GM18873 (cell line): ENCODE measurements around the gene PCDH12.
"Not testable (repeated sequence)": the region's sequence is repeated elsewhere in the genome, so short reads cannot be mapped to it uniquely, and the experiment has no call there.

ENCODE experiments used
- ATAC-seq: cut with Tn5 transposase; IDR thresholded peaks from one replicate; pipeline ENCODE4 v1.9.1; 2021; ENCODE audit warnings: mild to moderate bottlenecking, moderate library complexity, moderate number of reproducible peaks; ENCODE audit not compliant: unreplicated experiment, low FRiP score

Gene PCDH12

GRCh38 chr5:141941779-141942178 is 16.2 kb downstream of the PCDH12 start:
- no peak for ATAC-seq

GRCh38 chr5:141941307-141941706 is 16.7 kb downstream of the PCDH12 start:
- no peak for ATAC-seq

GRCh38 chr5:141940695-141941271 is 17.2 kb downstream of the PCDH12 start:
- ATAC-seq = no peak

GRCh38 chr5:141935538-141935937 is 22.5 kb downstream of the PCDH12 start:
- ATAC-seq = no peak

DNA sequence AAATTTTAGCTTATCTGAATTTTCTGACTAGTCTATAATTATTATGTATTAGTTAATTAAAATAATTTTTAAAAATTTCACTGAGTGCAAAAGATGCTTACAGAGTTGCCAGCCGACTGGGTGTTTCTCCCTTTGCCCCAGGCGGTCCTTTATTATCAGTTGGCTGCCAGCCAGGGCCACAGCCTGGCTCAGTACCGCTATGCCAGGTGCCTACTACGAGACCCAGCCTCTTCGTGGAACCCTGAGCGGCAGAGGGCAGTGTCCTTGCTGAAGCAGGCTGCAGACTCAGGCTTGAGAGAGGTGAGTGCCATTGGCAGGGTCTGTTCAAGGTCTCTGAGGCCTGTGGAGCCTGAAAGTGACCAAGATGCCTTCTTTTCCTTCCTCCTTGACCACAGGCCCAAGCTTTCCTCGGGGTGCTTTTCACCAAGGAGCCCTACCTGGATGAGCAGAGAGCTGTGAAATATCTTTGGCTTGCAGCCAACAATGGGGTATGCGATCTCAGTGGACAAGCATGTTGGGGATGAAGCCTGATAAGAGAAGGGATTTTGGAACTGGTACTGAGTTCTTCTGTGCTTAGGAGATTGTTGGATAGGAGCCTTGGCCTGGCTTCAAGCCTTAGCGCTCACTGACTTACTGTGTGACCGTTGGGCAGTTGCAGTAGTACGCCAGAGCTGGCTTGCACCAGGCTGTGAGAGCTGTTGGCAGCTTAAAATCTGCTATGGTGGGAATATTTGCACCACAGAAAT is 23.7 kb downstream of the PCDH12 start:
- ATAC-seq = no peak

- ATAC-seq = no peak
These were observed 24.9 kb downstream of the PCDH12 start for GRCh38 chr5:141933151-141933550.

GRCh38 chr5:141931694-141932093 is 26.3 kb downstream of the PCDH12 start:
- no peak for ATAC-seq

DNA sequence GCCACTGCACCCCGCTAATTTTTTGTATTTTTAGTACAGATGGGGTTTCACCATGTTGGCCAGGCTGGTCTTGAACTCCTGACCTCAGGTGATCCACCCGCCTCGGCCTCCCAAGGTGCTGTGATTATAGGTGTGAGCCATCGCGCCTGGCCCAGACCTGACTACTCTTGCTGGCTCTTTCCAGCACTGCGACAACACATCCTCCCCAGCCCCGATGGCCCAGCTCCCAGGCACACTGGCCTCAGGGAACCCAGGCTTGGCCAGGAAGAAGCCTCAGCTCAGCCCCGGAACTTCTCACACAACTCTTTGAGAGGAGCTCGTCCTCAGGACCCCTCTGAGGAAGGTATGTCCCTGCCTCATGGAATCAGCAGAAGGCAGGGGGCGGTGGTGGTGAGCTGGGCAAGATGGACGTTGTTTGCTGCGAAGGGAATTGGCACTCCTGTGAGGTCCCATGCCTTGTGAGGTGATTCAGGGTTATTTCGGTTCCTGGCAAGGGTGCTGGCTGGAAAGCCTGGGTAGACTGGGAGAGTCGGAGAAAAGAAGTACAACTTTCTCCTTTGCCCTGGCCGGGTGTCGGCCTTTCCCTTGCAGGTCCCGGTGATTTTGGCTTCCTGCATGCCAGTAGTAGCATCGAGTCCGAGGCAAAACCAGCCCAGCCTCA is 28.5 kb downstream of the PCDH12 start:
- ATAC-seq = no peak

- ATAC-seq = no peak
These were observed 30.0 kb downstream of the PCDH12 start for GRCh38 chr5:141928051-141928450.

GRCh38 chr5:141926434-141926833 is 31.6 kb downstream of the PCDH12 start:
- ATAC-seq = no peak

GRCh38 chr5:141923448-141924313 is 34.3 kb downstream of the PCDH12 start, which contains the start of gene DELE1:
Gene DELE1 (plus strand): TSS chr5:141923871. CDS start chr5:141923942, 71 bp downstream.
- ATAC-seq = peak; percentile 96

GRCh38 chr5:141922827-141923447 is 35.1 kb downstream of the PCDH12 start:
- not testable (repeated sequence) for ATAC-seq

DNA sequence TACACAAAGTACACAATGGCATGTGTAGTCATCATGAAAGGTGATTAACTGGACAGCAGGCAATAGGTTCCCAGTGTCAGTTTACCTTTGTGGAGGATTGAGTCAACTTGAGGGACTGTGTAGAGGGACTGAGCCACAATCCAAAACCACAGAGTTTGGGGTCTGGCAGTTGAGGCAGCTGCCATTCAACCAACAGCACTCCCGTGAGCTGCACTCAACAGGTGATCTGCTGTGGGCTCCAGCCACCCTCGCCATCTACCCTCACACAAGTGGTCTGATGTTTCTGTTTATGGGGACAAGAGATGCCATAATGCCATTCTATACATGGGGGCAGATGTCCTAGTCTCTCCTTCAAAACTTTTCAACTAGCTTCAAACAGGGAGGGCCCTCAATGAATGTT is 37.2 kb downstream of the PCDH12 start:
- no peak for ATAC-seq

- no peak for ATAC-seq
These were observed 38.5 kb downstream of the PCDH12 start for GRCh38 chr5:141919218-141920119.

GRCh38 chr5:141917760-141918159 is 40.2 kb downstream of the PCDH12 start:
- no peak for ATAC-seq

GRCh38 chr5:141916522-141916921 is 41.5 kb downstream of the PCDH12 start:
- ATAC-seq = no peak

DNA sequence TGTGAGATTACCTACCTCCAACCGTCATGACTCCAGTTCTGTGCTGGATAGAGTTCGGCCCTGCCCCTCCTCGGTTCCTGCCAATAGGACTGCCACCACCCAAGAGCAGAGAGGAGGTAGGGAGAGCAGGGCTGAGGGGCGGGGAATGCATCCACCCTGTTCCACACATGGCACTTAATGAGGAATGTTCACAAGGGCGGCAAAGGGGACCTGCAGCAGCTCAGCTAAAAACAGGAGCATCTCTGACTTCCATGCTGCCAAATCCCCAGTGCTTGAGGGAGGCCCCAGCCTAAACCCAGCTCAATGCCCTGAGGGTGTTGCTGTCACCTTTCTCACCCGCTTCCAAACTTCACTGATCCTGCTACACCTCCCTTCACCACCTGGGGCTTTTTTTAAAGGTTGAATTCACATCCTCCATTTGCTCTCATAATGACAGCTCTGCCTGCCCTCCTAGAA is 42.1 kb downstream of the PCDH12 start:
- ATAC-seq = no peak

DNA sequence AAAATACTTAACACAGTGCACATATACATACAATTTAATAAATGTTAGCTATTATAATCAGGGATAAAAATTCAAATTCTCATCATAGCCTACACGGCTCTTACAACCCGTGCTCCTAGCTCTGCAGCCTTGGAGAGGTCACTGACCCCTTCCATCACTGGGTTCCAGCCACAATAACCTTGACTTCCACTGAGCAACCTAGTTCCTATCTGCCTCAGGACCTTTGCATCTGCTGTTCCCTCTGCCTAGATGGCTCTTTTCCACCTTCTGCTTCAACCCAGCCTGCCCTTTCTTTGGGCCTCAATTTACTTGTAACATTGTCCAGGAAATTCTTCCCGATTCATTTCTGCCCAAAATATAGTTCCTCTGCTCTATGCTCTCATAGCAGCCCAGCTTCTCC is 43.2 kb downstream of the PCDH12 start:
- ATAC-seq = no peak

DNA sequence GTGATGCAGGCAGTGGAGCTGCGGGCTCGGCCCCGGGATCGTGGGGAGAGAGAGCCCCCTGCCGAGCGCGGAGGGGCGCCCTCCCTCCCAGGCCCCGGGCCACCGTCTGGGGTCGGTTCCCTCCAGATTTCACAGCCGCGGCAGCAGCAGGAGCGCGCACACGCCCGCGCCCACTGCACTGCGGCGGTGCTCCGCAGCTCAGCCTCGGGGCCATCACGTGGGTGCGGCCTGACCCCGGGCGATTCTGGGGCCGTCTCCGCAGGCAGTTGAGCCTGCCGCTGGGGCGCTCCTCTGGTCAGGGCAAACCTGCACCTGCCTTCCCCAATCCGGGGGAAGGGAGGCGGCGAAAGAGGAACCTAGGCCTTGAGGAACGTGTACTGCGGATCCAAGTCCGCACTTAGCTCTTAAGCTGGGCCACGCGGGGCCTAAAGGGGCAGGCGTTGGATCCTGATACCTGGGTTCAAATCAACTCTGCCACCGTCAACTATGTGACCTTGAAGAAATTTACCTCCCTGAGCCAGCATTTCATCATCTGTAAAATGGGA is 43.7 kb downstream of the PCDH12 start:
- ATAC-seq = no peak
